DOHH2 (cell line): ENCODE measurements around the gene REN.

ENCODE experiments used
- H3F3A ChIP-seq: fragments of 200-600 bp; sonication (generic), shearing (Covaris generic); 2 replicates; pipeline ENCODE4 v1.6.0; 2016; ENCODE audit warnings: antibody characterized with exemption, mild to moderate bottlenecking; ENCODE audit not compliant: control insufficient read depth, insufficient read depth
- H3K27ac ChIP-seq: fragments of 200-600 bp; sonication (generic); 2 replicates; pipeline ENCODE4 v1.5.1; 2014; ENCODE audit warnings: low read depth, mild to moderate bottlenecking, low read length, moderate library complexity
- H3K27me3 ChIP-seq: fragments of 200-600 bp; sonication (generic); 2 replicates; pipeline ENCODE4 v1.6.1; 2014; ENCODE audit warnings: mild to moderate bottlenecking, low read length, mixed read lengths; ENCODE audit not compliant: control insufficient read depth
- H3K36me3 ChIP-seq: fragments of 200-600 bp; sonication (generic); 2 replicates; pipeline ENCODE4 v1.6.1; 2014; ENCODE audit warnings: mild to moderate bottlenecking, low read length, moderate library complexity, mixed read lengths; ENCODE audit not compliant: control insufficient read depth
- H3K4me1 ChIP-seq: fragments of 200-600 bp; sonication (generic); 2 replicates; pipeline ENCODE4 v1.6.1; 2014; ENCODE audit warnings: mild to moderate bottlenecking, low read length, mixed read lengths; ENCODE audit not compliant: control insufficient read depth
- H3K4me2 ChIP-seq: fragments of 200-600 bp; sonication (generic); 2 replicates; pipeline ENCODE4 v1.6.0; 2014; ENCODE audit warnings: mild to moderate bottlenecking, low read length, moderate library complexity
- H3K4me3 ChIP-seq: fragments of 200-600 bp; sonication (generic); 2 replicates; pipeline ENCODE4 v1.5.1; 2014; ENCODE audit warnings: mild to moderate bottlenecking, low read length, mixed read lengths
- H3K79me2 ChIP-seq: fragments of 200-600 bp; sonication (generic); 2 replicates; pipeline ENCODE4 v1.6.1; 2014; ENCODE audit warnings: mild to moderate bottlenecking, low read length, mixed read lengths; ENCODE audit not compliant: control insufficient read depth
- H3K9me2 ChIP-seq: fragments of 200-600 bp; sonication (generic); replicated peaks from 2 replicates; pipeline ENCODE4 v1.6.1; 2014; ENCODE audit warnings: mild to moderate bottlenecking, low read length, mixed read lengths; ENCODE audit not compliant: control insufficient read depth
- H3K9me3 ChIP-seq: fragments of 200-600 bp; sonication (generic); 2 replicates; pipeline ENCODE4 v1.6.1; 2014; ENCODE audit warnings: antibody characterized with exemption, low read length, mixed read lengths; ENCODE audit not compliant: control insufficient read depth, insufficient read depth
- H4K20me1 ChIP-seq: fragments of 200-600 bp; sonication (generic); 2 replicates; pipeline ENCODE4 v1.6.0; 2014; ENCODE audit warnings: low read depth, mild to moderate bottlenecking, antibody characterized with exemption, low read length, moderate library complexity; ENCODE audit not compliant: control insufficient read depth, insufficient read depth
- EZH2phosphoT487 ChIP-seq: fragments of 200-600 bp; sonication (generic); IDR thresholded peaks from 2 replicates; pipeline ENCODE4 v1.6.1; 2017; ENCODE audit warnings: borderline replicate concordance, mild to moderate bottlenecking, antibody characterized with exemption, low read length, moderate library complexity, mixed read lengths
- TF ChIP-seq, protein P1 (sequence below): fragments of 200-600 bp; sonication (generic); IDR thresholded peaks from one replicate; pipeline ENCODE4 v1.5.1; 2014; ENCODE audit warnings: antibody characterized with exemption, mild to moderate bottlenecking, low read depth, low read length; ENCODE audit not compliant: poor library complexity, severe bottlenecking

REN gene

DNA sequence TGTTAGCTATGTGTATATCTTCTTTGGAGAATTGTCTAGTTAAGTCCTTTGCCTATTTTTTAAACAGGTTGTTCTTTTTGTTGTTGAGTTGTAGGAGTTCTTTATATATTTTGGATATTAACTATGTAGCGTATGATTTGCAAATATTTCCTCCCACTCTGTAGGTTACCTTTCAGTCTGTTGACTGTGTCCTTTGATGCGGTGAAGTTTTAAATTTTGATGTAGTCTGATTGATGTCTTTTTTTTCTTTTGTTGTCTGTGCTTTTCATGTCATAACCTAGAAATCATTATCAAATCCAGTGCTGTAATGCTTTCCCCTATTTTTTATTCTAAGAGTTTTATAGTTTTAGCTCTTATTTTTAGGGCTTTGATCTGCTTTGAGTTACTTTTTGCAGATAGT lies 38.8 kb upstream of the REN start:
- no peak for TF ChIP-seq EZH2phosphoT487
- TF ChIP-seq, protein P1, sequence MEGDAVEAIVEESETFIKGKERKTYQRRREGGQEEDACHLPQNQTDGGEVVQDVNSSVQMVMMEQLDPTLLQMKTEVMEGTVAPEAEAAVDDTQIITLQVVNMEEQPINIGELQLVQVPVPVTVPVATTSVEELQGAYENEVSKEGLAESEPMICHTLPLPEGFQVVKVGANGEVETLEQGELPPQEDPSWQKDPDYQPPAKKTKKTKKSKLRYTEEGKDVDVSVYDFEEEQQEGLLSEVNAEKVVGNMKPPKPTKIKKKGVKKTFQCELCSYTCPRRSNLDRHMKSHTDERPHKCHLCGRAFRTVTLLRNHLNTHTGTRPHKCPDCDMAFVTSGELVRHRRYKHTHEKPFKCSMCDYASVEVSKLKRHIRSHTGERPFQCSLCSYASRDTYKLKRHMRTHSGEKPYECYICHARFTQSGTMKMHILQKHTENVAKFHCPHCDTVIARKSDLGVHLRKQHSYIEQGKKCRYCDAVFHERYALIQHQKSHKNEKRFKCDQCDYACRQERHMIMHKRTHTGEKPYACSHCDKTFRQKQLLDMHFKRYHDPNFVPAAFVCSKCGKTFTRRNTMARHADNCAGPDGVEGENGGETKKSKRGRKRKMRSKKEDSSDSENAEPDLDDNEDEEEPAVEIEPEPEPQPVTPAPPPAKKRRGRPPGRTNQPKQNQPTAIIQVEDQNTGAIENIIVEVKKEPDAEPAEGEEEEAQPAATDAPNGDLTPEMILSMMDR: no peak
- Histone ChIP-seq H3K4me3 (no peak overlapping the region), H3K9me2 (no peaks in the 10 kb centered on the region), H3F3A (no peaks in the 10 kb centered on the region), H3K27me3 (peaks cover 21% of the 10 kb centered on the region; the same call in 1 of the 2 replicates), H3K4me1 (no peaks in the 10 kb centered on the region), H3K27ac (no peak overlapping the region), H3K79me2 (no peaks in the 10 kb centered on the region), H3K36me3 (no peaks in the 10 kb centered on the region), H3K9me3 (no peaks in the 10 kb centered on the region), H4K20me1 (no peaks in the 10 kb centered on the region), H3K4me2 (no peak overlapping the region)

DNA sequence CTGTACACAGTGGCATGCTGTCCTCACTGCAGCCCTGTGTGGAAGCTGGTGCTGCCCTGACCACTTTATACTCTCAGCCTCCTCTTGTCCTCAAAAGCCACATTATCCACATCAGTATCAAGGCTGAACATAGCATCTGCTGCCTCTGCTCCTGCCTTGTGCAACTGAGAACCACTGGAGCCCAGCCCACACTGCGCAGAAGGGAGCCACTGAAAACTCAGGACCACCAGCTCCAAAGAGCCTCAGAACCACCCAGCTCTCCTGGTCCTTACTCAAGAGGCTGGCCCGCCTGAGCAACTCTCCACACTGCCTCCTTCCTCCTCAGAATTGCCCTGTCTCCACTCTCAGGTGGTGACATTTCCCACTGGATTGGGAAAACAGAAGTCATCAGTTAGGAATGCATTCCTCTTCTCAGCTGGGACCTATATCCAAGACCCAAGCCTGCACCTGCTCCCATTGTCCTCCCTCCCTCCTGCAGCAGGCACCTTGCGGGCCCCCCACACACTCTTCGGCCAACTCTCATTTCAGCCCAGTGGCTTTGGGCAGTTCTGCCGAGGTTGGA lies 37.1 kb upstream of the REN start:
- Histone ChIP-seq H4K20me1 (no peaks in the 10 kb centered on the region), H3K4me1 (no peaks in the 10 kb centered on the region), H3K4me3 (no peak overlapping the region), H3K36me3 (no peaks in the 10 kb centered on the region), H3K79me2 (no peaks in the 10 kb centered on the region), H3K9me3 (no peaks in the 10 kb centered on the region), H3K9me2 (no peaks in the 10 kb centered on the region), H3K27me3 (peaks cover 21% of the 10 kb centered on the region; the same call in 1 of the 2 replicates), H3K4me2 (no peak overlapping the region), H3F3A (no peaks in the 10 kb centered on the region), H3K27ac (no peak overlapping the region)
- TF ChIP-seq, protein P1: no peak
- TF ChIP-seq EZH2phosphoT487: no peak

DNA sequence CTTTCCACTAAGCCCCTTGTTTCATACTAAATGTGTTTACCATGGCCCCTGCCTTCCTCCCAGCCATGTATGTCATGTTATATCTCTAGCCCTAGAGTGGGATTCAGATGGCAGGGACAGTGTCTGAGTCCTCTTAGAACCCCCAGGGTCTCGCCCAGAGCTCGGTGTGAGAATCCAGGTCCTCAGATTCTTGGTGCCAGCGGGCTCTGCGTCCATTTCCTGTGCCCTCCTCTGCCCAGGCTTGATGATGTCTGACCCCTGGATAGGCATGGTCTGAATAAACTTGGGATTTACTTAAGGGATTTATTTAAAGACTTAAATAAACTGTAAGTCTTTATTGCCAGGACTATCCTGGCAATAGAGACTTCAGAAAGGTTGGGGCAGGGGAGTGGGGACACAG lies 36.3 kb upstream of the REN start:
- no peaks in the 10 kb centered on the region for H3K4me1 ChIP-seq
- TF ChIP-seq EZH2phosphoT487: no peak
- no peaks in the 10 kb centered on the region for H3K79me2 ChIP-seq
- no peaks in the 10 kb centered on the region for H3K9me2 ChIP-seq
- no peaks in the 10 kb centered on the region for H4K20me1 ChIP-seq
- H3F3A ChIP-seq: no peaks in the 10 kb centered on the region
- H3K27me3 ChIP-seq: peaks cover 19% of the 10 kb centered on the region; the same call in 1 of the 2 replicates
- H3K9me3 ChIP-seq: no peaks in the 10 kb centered on the region
- H3K36me3 ChIP-seq: no peaks in the 10 kb centered on the region
- no peak overlapping the region for H3K27ac ChIP-seq
- H3K4me2 ChIP-seq: no peak overlapping the region
- H3K4me3 ChIP-seq: no peak overlapping the region

DNA sequence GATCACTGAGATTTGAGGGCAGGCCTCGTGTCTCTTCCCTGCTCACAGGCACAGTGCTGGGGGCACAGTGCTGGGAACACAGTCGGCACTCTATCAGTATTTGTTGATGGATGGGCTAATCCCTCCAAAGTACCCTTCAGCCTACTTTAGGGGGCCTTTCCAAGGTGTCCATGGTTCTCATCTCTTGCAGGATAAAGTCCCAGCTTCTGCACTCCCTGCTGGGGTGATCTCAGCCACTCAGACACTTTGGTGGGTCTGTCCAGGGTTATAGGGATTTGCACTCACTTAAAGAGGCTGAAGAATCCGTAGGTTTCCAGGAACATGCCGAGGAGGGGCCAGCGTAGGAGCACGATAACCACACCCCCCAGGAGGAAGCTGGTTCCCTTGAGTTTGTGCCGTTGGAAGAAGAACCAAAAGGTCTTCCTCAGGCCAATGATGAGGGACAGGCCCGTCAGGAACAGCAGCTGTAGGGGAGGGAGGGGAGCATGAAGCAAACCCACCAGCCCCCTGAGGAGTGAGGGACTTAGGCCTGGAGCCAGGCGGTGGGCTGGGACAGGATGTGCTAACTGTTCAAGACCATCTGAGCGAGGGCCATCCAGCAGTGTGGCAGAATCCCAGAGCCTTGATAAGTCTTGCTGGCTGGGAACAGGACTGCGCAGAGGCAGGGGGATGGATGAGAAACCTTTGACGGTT lies 35.4 kb upstream of the REN start:
- Histone ChIP-seq H3K4me1 (no peaks in the 10 kb centered on the region), H3K27ac (no peak overlapping the region), H3K27me3 (peaks cover 12% of the 10 kb centered on the region; the same call in 1 of the 2 replicates), H3K79me2 (no peaks in the 10 kb centered on the region), H3K4me3 (no peak overlapping the region), H3K9me3 (no peaks in the 10 kb centered on the region), H3K9me2 (no peaks in the 10 kb centered on the region), H4K20me1 (no peaks in the 10 kb centered on the region), H3K36me3 (no peaks in the 10 kb centered on the region), H3K4me2 (no peak overlapping the region), H3F3A (no peaks in the 10 kb centered on the region)
- TF ChIP-seq, protein P1: no peak
- no peak for TF ChIP-seq EZH2phosphoT487
